Measurements from ENCODE around the gene SBNO1.

The SBNO1 gene

DNA sequence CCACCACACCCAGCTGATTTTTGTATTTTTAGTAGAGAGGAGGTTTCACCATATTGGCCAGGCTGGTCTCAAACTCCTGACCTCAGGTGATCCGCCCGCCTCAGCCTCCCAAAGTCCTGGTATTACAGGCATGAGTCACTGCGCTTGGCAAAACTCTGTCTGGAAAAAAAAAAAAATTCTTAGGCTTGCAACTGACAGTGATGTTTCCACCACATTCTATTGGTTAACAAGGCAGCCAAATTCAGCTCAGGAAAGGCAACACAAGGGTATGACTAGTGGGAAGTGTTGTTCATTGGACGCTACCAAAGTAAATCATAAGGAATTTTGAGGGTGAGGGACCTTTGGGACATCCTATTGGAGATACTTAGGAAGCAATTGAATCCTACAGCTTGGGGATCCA lies 2.9 kb upstream of the SBNO1 start:
- Histone ChIP-seq H4K12ac (ENCODE audit: low read depth, low read length) (no peak overlapping the region), H4K8ac (ENCODE audit: low read depth, low read length) (no peak overlapping the region), H4K91ac (ENCODE audit: low read depth, low read length) (no peak overlapping the region), H3K79me1 (ENCODE audit: low read length) (peaks cover 12% of the 10 kb centered on the region), H3K27me3 (ENCODE audit: insufficient read depth, low read length) (no peaks in the 10 kb centered on the region), H3K4me2 (ENCODE audit: low read length) (no peak overlapping the region), H3K23ac (ENCODE audit: low read length) (no peak overlapping the region), H2BK5ac (ENCODE audit: low read depth, low read length, poor library complexity) (no peak overlapping the region), H3K18ac (ENCODE audit: low read length) (no peak overlapping the region), H3K4me1 (ENCODE audit: control insufficient read depth in 1 of 2, insufficient read depth in 2 of 2, low read length in 2 of 2) (no peaks in the 10 kb centered on the region), H3K36me3 (ENCODE audit: control insufficient read depth in 1 of 2, insufficient read depth in 2 of 2, low read length in 2 of 2) (no peaks in the 10 kb centered on the region), H3K14ac (ENCODE audit: low read length) (no peak overlapping the region), H2BK120ac (ENCODE audit: insufficient read depth, low read length, poor library complexity) (no peak overlapping the region), H2AFZ (ENCODE audit: insufficient read depth, low read length, poor library complexity) (no peak overlapping the region), H3K27ac (ENCODE audit: low read depth, low read length) (no peak overlapping the region), H3K79me2 (ENCODE audit: control insufficient read depth, insufficient read depth, low read length, poor library complexity) (peaks cover 15% of the 10 kb centered on the region), H3K4ac (ENCODE audit: low read depth, low read length) (no peak overlapping the region), H2BK12ac (ENCODE audit: low read length) (no peak overlapping the region), H3K9ac (ENCODE audit: low read length) (no peak overlapping the region), H3K4me3 (ENCODE audit: low read depth, low read length) (no peak overlapping the region), H3K9me3 (ENCODE audit: insufficient read depth, low read depth, low read length) (no peaks in the 10 kb centered on the region), H2AK5ac (ENCODE audit: low read length) (no peak overlapping the region)
- no CpG with 5 or more reads among the region's 4 CpGs for WGBS (ENCODE audit: extremely low coverage, insufficient coverage, insufficient read length)
- DNase-seq: peak in 1 of 2 donors; percentile 52

DNA sequence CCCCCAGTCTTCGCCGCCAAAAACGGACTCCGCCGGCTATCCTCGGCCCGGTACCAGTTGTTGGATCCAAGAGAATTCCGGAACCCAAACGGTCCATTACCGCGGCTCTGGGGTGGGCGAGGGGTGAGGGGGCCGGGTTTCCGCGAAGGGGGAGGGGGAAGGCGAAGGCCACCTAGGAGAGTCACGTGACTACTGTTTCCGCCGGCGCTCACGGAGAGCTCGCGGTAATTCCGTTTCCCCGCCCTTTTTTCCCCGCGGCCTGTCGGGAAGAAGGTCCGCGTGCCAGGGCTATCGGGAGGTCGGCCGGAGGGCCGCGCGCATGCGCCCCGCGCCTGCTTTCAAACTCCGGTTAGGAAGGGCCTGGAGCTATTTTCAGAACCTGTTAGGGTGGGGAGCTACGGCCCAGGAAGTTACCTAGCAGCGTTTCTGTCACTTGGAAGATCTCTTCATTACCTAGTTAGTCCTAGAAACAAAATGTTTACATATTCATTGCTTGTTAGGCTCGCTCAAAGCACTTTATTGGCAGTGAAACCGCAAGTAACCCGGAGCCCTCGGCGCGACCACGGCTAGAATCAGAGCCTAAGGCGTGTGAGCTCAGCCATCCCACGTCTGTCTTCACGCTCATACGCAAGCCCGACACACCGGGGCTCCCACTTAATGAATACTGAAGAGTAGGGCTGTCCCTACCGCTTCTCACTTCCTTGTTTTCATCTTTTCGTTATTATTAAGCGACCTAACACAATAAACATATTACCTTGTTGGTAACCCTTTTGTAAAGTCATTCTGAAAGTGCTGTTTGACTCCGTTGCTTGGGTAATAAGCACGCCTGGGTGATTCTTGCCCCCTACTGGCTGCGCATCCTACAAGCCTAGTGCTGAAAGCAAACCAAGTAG lies 624 bp upstream of the SBNO1 start:
- H3K4me1 ChIP-seq (ENCODE audit: control insufficient read depth in 1 of 2, insufficient read depth in 2 of 2, low read length in 2 of 2): no peaks in the 10 kb centered on the region
- H4K12ac ChIP-seq (ENCODE audit: low read depth, low read length): peak overlapping the region; percentile 94
- peak overlapping the region; percentile 98 for H3K18ac ChIP-seq (ENCODE audit: low read length)
- no peak overlapping the region for H3K23ac ChIP-seq (ENCODE audit: low read length)
- H3K27ac ChIP-seq (ENCODE audit: low read depth, low read length): peak overlapping the region; percentile 91
- peak overlapping the region; percentile 96 for H2BK120ac ChIP-seq (ENCODE audit: insufficient read depth, low read length, poor library complexity)
- H3K79me1 ChIP-seq (ENCODE audit: low read length): peaks cover 12% of the 10 kb centered on the region
- no CpG with 5 or more reads among the region's 61 CpGs for WGBS (ENCODE audit: extremely low coverage, insufficient coverage, insufficient read length)
- H4K91ac ChIP-seq (ENCODE audit: low read depth, low read length): peak overlapping the region; percentile 96
- H2AK5ac ChIP-seq (ENCODE audit: low read length): no peak overlapping the region
- no peaks in the 10 kb centered on the region for H3K27me3 ChIP-seq (ENCODE audit: insufficient read depth, low read length)
- peaks cover 23% of the 10 kb centered on the region for H3K79me2 ChIP-seq (ENCODE audit: control insufficient read depth, insufficient read depth, low read length, poor library complexity)
- peak overlapping the region; percentile 97 for H2BK5ac ChIP-seq (ENCODE audit: low read depth, low read length, poor library complexity)
- peak overlapping the region; percentile 92 for H3K14ac ChIP-seq (ENCODE audit: low read length)
- H3K4me3 ChIP-seq (ENCODE audit: low read depth, low read length): peak overlapping the region; percentile 87
- H3K4me2 ChIP-seq (ENCODE audit: low read length): peak overlapping the region; percentile 91
- DNase-seq: peak; percentile 98 to 100
- peak overlapping the region; percentile 98 for H3K9ac ChIP-seq (ENCODE audit: low read length)
- no peaks in the 10 kb centered on the region for H3K9me3 ChIP-seq (ENCODE audit: insufficient read depth, low read depth, low read length)
- H3K4ac ChIP-seq (ENCODE audit: low read depth, low read length): no peak overlapping the region
- H2BK12ac ChIP-seq (ENCODE audit: low read length): no peak overlapping the region
- peak overlapping the region; percentile 95 for H4K8ac ChIP-seq (ENCODE audit: low read depth, low read length)
- H3K36me3 ChIP-seq (ENCODE audit: control insufficient read depth in 1 of 2, insufficient read depth in 2 of 2, low read length in 2 of 2): peaks cover 0 to 5% of the 10 kb centered on the region in 2 experiments
- peak overlapping the region; percentile 92 for H2AFZ ChIP-seq (ENCODE audit: insufficient read depth, low read length, poor library complexity)

DNA sequence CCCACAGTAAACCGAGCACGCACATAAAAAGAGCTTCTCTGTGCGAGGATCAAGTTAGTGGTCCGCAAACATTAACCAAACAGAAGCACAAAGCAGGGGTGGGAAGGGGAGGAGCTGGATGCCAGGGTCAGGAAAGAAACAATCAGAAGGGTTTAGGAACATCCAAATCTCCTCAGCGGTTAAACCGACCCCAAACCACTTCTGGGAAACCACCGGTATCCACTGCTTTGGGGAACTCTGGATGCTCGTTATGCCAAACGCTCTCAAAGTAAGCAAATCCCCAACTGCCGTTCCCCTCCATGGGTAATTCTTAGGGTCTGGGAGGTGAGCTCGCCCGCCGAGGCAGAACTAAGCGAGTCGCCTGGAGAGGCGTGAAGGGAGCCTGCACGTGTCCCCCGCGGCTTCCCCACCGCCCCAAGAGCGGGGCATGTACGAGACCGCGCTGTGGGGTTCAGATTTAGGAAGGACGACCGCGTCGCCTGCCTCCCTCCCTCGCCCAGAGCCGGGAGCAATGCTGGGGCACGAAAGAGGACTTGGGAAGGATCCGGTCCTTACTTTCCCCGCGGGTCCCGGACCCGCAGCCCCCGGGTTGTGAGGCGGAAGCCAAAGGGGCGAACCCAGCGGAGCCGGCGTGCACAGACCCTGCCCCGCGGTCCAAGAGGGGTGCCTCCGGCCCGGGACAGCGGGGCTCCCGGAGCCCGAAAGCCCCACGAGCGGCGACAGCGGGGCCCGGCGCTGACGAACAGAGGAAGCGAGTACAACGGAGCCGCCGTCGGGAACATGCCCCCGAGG lies 711 bp downstream of the SBNO1 start:
- H2BK12ac ChIP-seq (ENCODE audit: low read length): peak overlapping the region; percentile 11
- peak overlapping the region; percentile 89 for H2BK5ac ChIP-seq (ENCODE audit: low read depth, low read length, poor library complexity)
- H4K91ac ChIP-seq (ENCODE audit: low read depth, low read length): peak overlapping the region; percentile 82
- peak overlapping the region; percentile 73 for H3K9ac ChIP-seq (ENCODE audit: low read length)
- H3K4me1 ChIP-seq (ENCODE audit: control insufficient read depth in 1 of 2, insufficient read depth in 2 of 2, low read length in 2 of 2): no peaks in the 10 kb centered on the region
- peak overlapping the region; percentile 99 for H3K4me3 ChIP-seq (ENCODE audit: low read depth, low read length)
- peak overlapping the region; percentile 90 for H2BK120ac ChIP-seq (ENCODE audit: insufficient read depth, low read length, poor library complexity)
- H4K12ac ChIP-seq (ENCODE audit: low read depth, low read length): peak overlapping the region; percentile 87
- WGBS (ENCODE audit: extremely low coverage, insufficient coverage, insufficient read length): no CpG with 5 or more reads among the region's 62 CpGs
- H3K79me1 ChIP-seq (ENCODE audit: low read length): peaks cover 12% of the 10 kb centered on the region
- peak overlapping the region; percentile 98 for H3K18ac ChIP-seq (ENCODE audit: low read length)
- H3K4me2 ChIP-seq (ENCODE audit: low read length): peak overlapping the region; percentile 81
- peak overlapping the region; percentile 73 for H3K27ac ChIP-seq (ENCODE audit: low read depth, low read length)
- H3K36me3 ChIP-seq (ENCODE audit: control insufficient read depth in 1 of 2, insufficient read depth in 2 of 2, low read length in 2 of 2): peaks cover 0 to 6% of the 10 kb centered on the region in 2 experiments
- no peaks in the 10 kb centered on the region for H3K27me3 ChIP-seq (ENCODE audit: insufficient read depth, low read length)
- H2AK5ac ChIP-seq (ENCODE audit: low read length): peak overlapping the region; percentile 71
- peak overlapping the region; percentile 99 for H3K4ac ChIP-seq (ENCODE audit: low read depth, low read length)
- H3K23ac ChIP-seq (ENCODE audit: low read length): no peak overlapping the region
- DNase-seq: peak in 1 of 2 donors; percentile 29
- H3K9me3 ChIP-seq (ENCODE audit: insufficient read depth, low read depth, low read length): no peaks in the 10 kb centered on the region
- peak overlapping the region; percentile 95 for H4K8ac ChIP-seq (ENCODE audit: low read depth, low read length)
- peak overlapping the region; percentile 97 for H3K14ac ChIP-seq (ENCODE audit: low read length)
- peak overlapping the region; percentile 86 for H2AFZ ChIP-seq (ENCODE audit: insufficient read depth, low read length, poor library complexity)
- peaks cover 31% of the 10 kb centered on the region for H3K79me2 ChIP-seq (ENCODE audit: control insufficient read depth, insufficient read depth, low read length, poor library complexity)

DNA sequence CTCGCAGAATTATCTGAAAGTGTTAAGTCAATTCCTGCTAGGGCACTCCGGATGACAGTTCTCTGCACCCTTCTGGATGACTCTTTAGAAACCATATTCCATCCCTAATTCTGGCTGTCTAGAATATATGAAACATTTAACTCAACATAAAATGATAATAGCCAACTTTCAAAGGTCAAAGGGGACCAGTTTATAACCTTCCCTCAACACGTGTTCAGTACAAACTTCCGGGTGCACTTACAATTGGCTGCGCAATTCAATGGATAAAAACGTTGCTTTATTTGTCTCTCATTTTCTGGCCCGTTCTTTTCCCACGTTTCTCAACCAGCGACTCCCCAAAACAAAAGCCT lies 1.3 kb downstream of the SBNO1 start:
- Histone ChIP-seq H4K8ac (ENCODE audit: low read depth, low read length) (no peak overlapping the region), H3K4ac (ENCODE audit: low read depth, low read length) (peak overlapping the region; percentile 99), H4K12ac (ENCODE audit: low read depth, low read length) (no peak overlapping the region), H3K27ac (ENCODE audit: low read depth, low read length) (no peak overlapping the region), H3K4me3 (ENCODE audit: low read depth, low read length) (peak overlapping the region; percentile 99), H3K9ac (ENCODE audit: low read length) (peak overlapping the region; percentile 73), H3K79me2 (ENCODE audit: control insufficient read depth, insufficient read depth, low read length, poor library complexity) (peaks cover 31% of the 10 kb centered on the region), H3K79me1 (ENCODE audit: low read length) (peaks cover 12% of the 10 kb centered on the region), H3K9me3 (ENCODE audit: insufficient read depth, low read depth, low read length) (no peaks in the 10 kb centered on the region), H2BK12ac (ENCODE audit: low read length) (no peak overlapping the region), H2BK120ac (ENCODE audit: insufficient read depth, low read length, poor library complexity) (no peak overlapping the region), H2BK5ac (ENCODE audit: low read depth, low read length, poor library complexity) (no peak overlapping the region), H3K27me3 (ENCODE audit: insufficient read depth, low read length) (no peaks in the 10 kb centered on the region), H3K14ac (ENCODE audit: low read length) (no peak overlapping the region), H2AFZ (ENCODE audit: insufficient read depth, low read length, poor library complexity) (no peak overlapping the region), H3K4me2 (ENCODE audit: low read length) (peak overlapping the region; percentile 81), H4K91ac (ENCODE audit: low read depth, low read length) (no peak overlapping the region), H2AK5ac (ENCODE audit: low read length) (no peak overlapping the region), H3K18ac (ENCODE audit: low read length) (no peak overlapping the region), H3K4me1 (ENCODE audit: control insufficient read depth in 1 of 2, insufficient read depth in 2 of 2, low read length in 2 of 2) (no peaks in the 10 kb centered on the region), H3K36me3 (ENCODE audit: control insufficient read depth in 1 of 2, insufficient read depth in 2 of 2, low read length in 2 of 2) (peaks cover 0 to 6% of the 10 kb centered on the region in 2 experiments), H3K23ac (ENCODE audit: low read length) (no peak overlapping the region)
- peak in 1 of 2 donors; percentile 19 for DNase-seq
- no CpG with 5 or more reads among the region's 9 CpGs for WGBS (ENCODE audit: extremely low coverage, insufficient coverage, insufficient read length)
